Large intestine (tissue), 3 donors: Measurements from ENCODE around the gene AFDN. TPM values are rescaled to one million over a fixed set of nuclear protein-coding genes. Genes with fewer than 3 reads are reported as not detected.

Experiments used
- DNase-seq, 2 donors: peaks; one replicate each; pipeline versions ENCODE4 v3.0.0 to v3.0.0-alpha.2; 2013
- H3K27ac ChIP-seq: one replicate; pipeline ENCODE4 v1.5.1; 2013; ENCODE audit warnings: low read length
- H3K27me3 ChIP-seq: 2 replicates; pipeline ENCODE4 v1.6.1; 2013; ENCODE audit warnings: low read length; ENCODE audit not compliant: control insufficient read depth, insufficient read depth
- H3K36me3 ChIP-seq: 2 replicates; pipeline ENCODE4 v1.6.1; 2013; ENCODE audit warnings: low read length; ENCODE audit not compliant: control insufficient read depth, insufficient read depth
- H3K4me1 ChIP-seq: one replicate; pipeline ENCODE4 v1.6.1; 2013; ENCODE audit warnings: low read length; ENCODE audit not compliant: control insufficient read depth, insufficient read depth
- H3K4me3 ChIP-seq: one replicate; pipeline ENCODE4 v1.5.1; 2013; ENCODE audit warnings: low read length
- H3K9me3 ChIP-seq: one replicate; pipeline ENCODE4 v1.6.1; 2013; ENCODE audit warnings: mild to moderate bottlenecking, low read depth, low read length, moderate library complexity; ENCODE audit not compliant: control insufficient read depth
- WGBS: methylation state at CpG from one replicate; pipeline ENCODE4 v1.1.5; 2013; ENCODE audit warnings: low lambda C conversion rate; ENCODE audit not compliant: insufficient coverage; 5-methylcytosine and 5-hydroxymethylcytosine counted together
- polyA plus RNA-seq: library from polyadenylated mRNA; unstranded; fragments of 120-200 nt; gene quantifications from one replicate; pipeline ENCODE4 v1.2.1, GENCODE V29; 2013

AFDN gene
- polyA plus RNA-seq, 1 donor, result 194 TPM

- no peaks in the 10 kb centered on the region for H3K9me3 ChIP-seq
- no peaks in the 10 kb centered on the region for H3K27me3 ChIP-seq
- DNase-seq, result no peak
- no peak overlapping the region for H3K4me3 ChIP-seq
- H3K27ac ChIP-seq, result no peak overlapping the region
- whole genome bisulfite sequencing, result no CpG with 5 or more reads among the region's 3 CpGs
- H3K36me3 ChIP-seq, result peaks cover 65% of the 10 kb centered on the region
- H3K4me1 ChIP-seq, result no peaks in the 10 kb centered on the region
These were observed 92.6 kb downstream of the AFDN start for GRCh38 chr6:167919349-167919748.

GRCh38 chr6:167920165-167920564 lies 93.5 kb downstream of the AFDN start:
- H3K36me3 ChIP-seq, result peaks cover 66% of the 10 kb centered on the region
- no CpG with 5 or more reads among the region's 8 CpGs for WGBS
- H3K27me3 ChIP-seq, result no peaks in the 10 kb centered on the region
- H3K27ac ChIP-seq, result no peak overlapping the region
- H3K4me1 ChIP-seq, result no peaks in the 10 kb centered on the region
- H3K4me3 ChIP-seq, result no peak overlapping the region
- H3K9me3 ChIP-seq, result no peaks in the 10 kb centered on the region
- no peak for DNase-seq

- Histone ChIP-seq H3K4me1 (no peaks in the 10 kb centered on the region), H3K27ac (no peak overlapping the region), H3K27me3 (no peaks in the 10 kb centered on the region), H3K9me3 (no peaks in the 10 kb centered on the region), H3K4me3 (no peak overlapping the region), H3K36me3 (peaks cover 69% of the 10 kb centered on the region)
- WGBS, result 90% methylated on average over 4 of the region's 6 CpGs
- DNase-seq, result no peak
These were observed 95.1 kb downstream of the AFDN start for GRCh38 chr6:167921831-167922230.

GRCh38 chr6:167925026-167925425 lies 98.3 kb downstream of the AFDN start:
- Histone ChIP-seq H3K36me3 (peaks cover 67% of the 10 kb centered on the region), H3K27me3 (no peaks in the 10 kb centered on the region), H3K27ac (no peak overlapping the region), H3K4me3 (no peak overlapping the region), H3K4me1 (no peaks in the 10 kb centered on the region), H3K9me3 (no peaks in the 10 kb centered on the region)
- DNase-seq, result no peak
- 80% methylated on average over 1 of the region's 7 CpGs for whole genome bisulfite sequencing

- Histone ChIP-seq H3K36me3 (peaks cover 61% of the 10 kb centered on the region), H3K27ac (no peak overlapping the region), H3K27me3 (no peaks in the 10 kb centered on the region), H3K4me1 (peaks cover 8% of the 10 kb centered on the region), H3K4me3 (no peak overlapping the region), H3K9me3 (no peaks in the 10 kb centered on the region)
- no peak for DNase-seq
- 69% methylated on average over 2 of the region's 6 CpGs for WGBS
These were observed 100.5 kb downstream of the AFDN start for GRCh38 chr6:167927246-167927645.

GRCh38 chr6:167928111-167928510 lies 101.4 kb downstream of the AFDN start:
- H3K36me3 ChIP-seq, result peaks cover 57% of the 10 kb centered on the region
- WGBS, result no CpG with 5 or more reads among the region's 3 CpGs

GRCh38 chr6:167930295-167930694 lies 103.6 kb downstream of the AFDN start:
- Histone ChIP-seq H3K9me3 (no peaks in the 10 kb centered on the region), H3K4me1 (peaks cover 22% of the 10 kb centered on the region), H3K36me3 (peaks cover 48% of the 10 kb centered on the region), H3K27me3 (no peaks in the 10 kb centered on the region), H3K27ac (no peak overlapping the region), H3K4me3 (no peak overlapping the region)
- WGBS, result no CpG with 5 or more reads among the region's 3 CpGs
- no peak for DNase-seq

More at GRCh38 chr6:167928111-167928510, 101.4 kb downstream of the AFDN start:
- H3K4me1 ChIP-seq, result peaks cover 13% of the 10 kb centered on the region
- DNase-seq, result no peak
- no peaks in the 10 kb centered on the region for H3K27me3 ChIP-seq
- no peak overlapping the region for H3K27ac ChIP-seq
- H3K4me3 ChIP-seq, result no peak overlapping the region
- no peaks in the 10 kb centered on the region for H3K9me3 ChIP-seq

GRCh38 chr6:167932468-167933276 lies 106.0 kb downstream of the AFDN start:
- Histone ChIP-seq H3K27ac (peak overlapping the region; percentile 73), H3K4me3 (no peak overlapping the region), H3K9me3 (no peaks in the 10 kb centered on the region), H3K36me3 (peaks cover 38% of the 10 kb centered on the region), H3K4me1 (peaks cover 25% of the 10 kb centered on the region), H3K27me3 (no peaks in the 10 kb centered on the region)
- DNase-seq, result peak; percentile 57 to 89
- 23% methylated on average over 2 of the region's 12 CpGs for WGBS

- WGBS, result 17% methylated on average over 1 of the region's 3 CpGs
These were observed 106.6 kb downstream of the AFDN start for GRCh38 chr6:167933290-167933689.

GRCh38 chr6:167933847-167934246 lies 107.1 kb downstream of the AFDN start:
- WGBS, result no CpG with 5 or more reads among the region's 7 CpGs

More at GRCh38 chr6:167933290-167933689, 106.6 kb downstream of the AFDN start:
- Histone ChIP-seq H3K27ac (peak overlapping the region; percentile 73), H3K36me3 (peaks cover 36% of the 10 kb centered on the region), H3K27me3 (no peaks in the 10 kb centered on the region), H3K4me1 (peaks cover 25% of the 10 kb centered on the region), H3K4me3 (no peak overlapping the region), H3K9me3 (no peaks in the 10 kb centered on the region)
- peak; percentile 20 to 67 for DNase-seq

GRCh38 chr6:167934426-167934864 lies 107.7 kb downstream of the AFDN start:
- no peaks in the 10 kb centered on the region for H3K27me3 ChIP-seq
- H3K36me3 ChIP-seq, result peaks cover 31% of the 10 kb centered on the region
- no peak for DNase-seq
- no peak overlapping the region for H3K4me3 ChIP-seq
- no peaks in the 10 kb centered on the region for H3K9me3 ChIP-seq
- 100% methylated on average over 2 of the region's 7 CpGs for WGBS
- no peak overlapping the region for H3K27ac ChIP-seq
- H3K4me1 ChIP-seq, result peaks cover 25% of the 10 kb centered on the region

More at GRCh38 chr6:167933847-167934246, 107.1 kb downstream of the AFDN start:
- Histone ChIP-seq H3K36me3 (peaks cover 34% of the 10 kb centered on the region), H3K4me1 (peaks cover 25% of the 10 kb centered on the region), H3K27ac (peak overlapping the region; percentile 73), H3K27me3 (no peaks in the 10 kb centered on the region), H3K9me3 (no peaks in the 10 kb centered on the region), H3K4me3 (no peak overlapping the region)
- DNase-seq, result no peak
